T-cell (primary cell): ENCODE results near the gene ALDH16A1. TPM values are rescaled to one million over a fixed set of nuclear protein-coding genes. Genes with fewer than 3 reads are reported as not detected.

ENCODE experiments used
- ATAC-seq, 4 experiments: fragments of 200-7000 bp in 3 of 4; fragments of 150-1000 bp in 1 of 4; cut with Tn5 transposase; replicated peaks in 1 of 4; 1 replicate in 3 of 4; 2 replicates in 1 of 4; pipeline ENCODE4 v1.10.0; 2021; ENCODE audit warnings: moderate library complexity in 3 of 4, mild to moderate bottlenecking in 2 of 4, moderate number of reproducible peaks in 1 of 4
- CTCF ChIA-PET, 2 donors: fragments of 300-600 bp; sonication (Branson Sonifier 250); formaldehyde crosslinking; loops; one replicate each; lab custom pipeline; 2022; ENCODE audit warnings: antibody characterized with exemption in 2 of 2; lab: Charles Lee
- POLR2A ChIA-PET, 2 donors: fragments of 300-600 bp; sonication (Branson Sonifier 250); formaldehyde crosslinking; loops; one replicate each; lab custom pipeline; 2022; ENCODE audit warnings: antibody characterized with exemption in 2 of 2; lab: Charles Lee
- DNase-seq, 35 experiments: peaks; one replicate each; pipeline versions ENCODE4 v3.0.0 to v3.0.0-alpha.2; 2013 to 2023
- H3K27ac ChIP-seq: one replicate; pipeline ENCODE4 v1.5.1; 2013; ENCODE audit warnings: low read length
- H3K27me3 ChIP-seq, 2 experiments: replicated peaks in 1 of 2; 1 replicate in 1 of 2; 2 replicates in 1 of 2; pipeline versions ENCODE4 v1.6.1 to v1.7.0; 2013; ENCODE audit warnings: low read length in 1 of 2, mixed read lengths in 1 of 2; ENCODE audit not compliant: control insufficient read depth in 2 of 2, insufficient read depth in 2 of 2; ENCODE audit errors: extremely low read depth in 1 of 2
- H3K36me3 ChIP-seq, 2 donors: 1 replicate in 1 of 2; 2 replicates in 1 of 2; pipeline versions ENCODE4 v1.6.1 to v1.7.0; 2013; ENCODE audit warnings: low read length in 1 of 2; ENCODE audit not compliant: control insufficient read depth in 2 of 2, insufficient read depth in 1 of 2; ENCODE audit errors: extremely low read depth in 1 of 2
- H3K4me1 ChIP-seq, 2 experiments: 1 replicate in 1 of 2; 2 replicates in 1 of 2; pipeline versions ENCODE4 v1.6.1 to v1.7.0; 2013; ENCODE audit warnings: low read length in 2 of 2, mixed read lengths in 1 of 2; ENCODE audit not compliant: insufficient read depth in 2 of 2, control insufficient read depth in 1 of 2; ENCODE audit errors: extremely low read depth in 1 of 2
- H3K4me3 ChIP-seq, 2 donors: 1 replicate in 1 of 2; 2 replicates in 1 of 2; pipeline versions ENCODE4 v1.5.1 to v1.7.0; 2013; ENCODE audit warnings: mild to moderate bottlenecking in 2 of 2, low read length in 1 of 2, moderate library complexity in 1 of 2; ENCODE audit not compliant: control insufficient read depth in 1 of 2; ENCODE audit errors: extremely low read depth in 1 of 2
- H3K9me3 ChIP-seq: 2 replicates; pipeline ENCODE4 v1.7.0; 2013
- H3K27ac Mint-ChIP-seq, 2 donors: one replicate each; pipeline ENCODE4 v1.8.0; 2020 to 2021; ENCODE audit warnings: mild to moderate bottlenecking in 2 of 2, mixed read lengths in 2 of 2
- H3K27me3 Mint-ChIP-seq, 2 donors: one replicate each; pipeline ENCODE4 v1.8.0; 2021 to 2022; ENCODE audit warnings: mixed read lengths in 2 of 2
- H3K36me3 Mint-ChIP-seq: one replicate; pipeline ENCODE4 v1.8.0; 2021; ENCODE audit warnings: mixed read lengths
- H3K4me1 Mint-ChIP-seq, 3 donors: one replicate each; pipeline ENCODE4 v1.8.0; 2020 to 2022; ENCODE audit warnings: mixed read lengths in 3 of 3, mild to moderate bottlenecking in 1 of 3
- H3K4me3 Mint-ChIP-seq, 3 donors: one replicate each; pipeline ENCODE4 v1.8.0; 2020 to 2022; ENCODE audit warnings: mild to moderate bottlenecking in 3 of 3, mixed read lengths in 3 of 3, moderate library complexity in 3 of 3
- H3K9me3 Mint-ChIP-seq, 3 donors: one replicate each; pipeline ENCODE4 v1.8.0; 2020 to 2022; ENCODE audit warnings: mixed read lengths in 3 of 3
- WGBS: methylation state at CpG from one replicate; pipeline ENCODE4 v1.1.5; 2013; ENCODE audit warnings: missing lambda C conversion rate; ENCODE audit not compliant: insufficient coverage; 5-methylcytosine and 5-hydroxymethylcytosine counted together
- total RNA-seq, 35 experiments: library from RNA in 6 of 35; stranded (reverse) in 6 of 35; fragments of 120-200 nt in 1 of 35; gene quantifications; one replicate each; pipeline versions ENCODE4 v1.2.1 to v1.2.4 and lab custom pipeline; 2013 to 2026

The ALDH16A1 gene
- total RNA-seq, 5 donors from 2014 or later (not counting 1 experiment from before 2014, with no cell fraction given): 32.8 to 57.2 (median 46.3) TPM

GRCh38 chr19:49481020-49481683 is 28.1 kb downstream of the ALDH16A1 start:
- no peak overlapping the region for H3K27ac ChIP-seq
- Mint-ChIP-seq H3K4me3 (peak overlapping the region in 1 of 3 donors; percentile 45), H3K9me3 (no peaks in the 10 kb centered on the region), H3K4me1 (peaks cover 24 to 39% (median 29%) of the 10 kb centered on the region in 3 donors), H3K27ac (peak overlapping the region; percentile 52 to 69), H3K36me3 (peaks cover 20% of the 10 kb centered on the region), H3K27me3 (no peaks in the 10 kb centered on the region)
- peaks cover 6 to 49% of the 10 kb centered on the region in 2 experiments for H3K4me1 ChIP-seq
- CTCF ChIA-PET: no interaction called here
- POLR2A ChIA-PET: interaction anchor here (0.5 to 0.6 kb wide), 3 partner anchors 13 to 37 kb away, joined by 3 to 4 read pairs (median 3); partner anchors contain the start of gene ALDH16A1 (in 1 of the 2)
- peaks cover 2 to 71% of the 10 kb centered on the region in 2 donors for H3K36me3 ChIP-seq
- no peak overlapping the region for H3K4me3 ChIP-seq
- DNase-seq (peak in 1 of 35 experiments; percentile 3), ATAC-seq (no peak)
- no peaks in the 10 kb centered on the region for H3K27me3 ChIP-seq
- H3K9me3 ChIP-seq: no peaks in the 10 kb centered on the region
- WGBS: 89% methylated on average over 4 of the region's 7 CpGs

- WGBS: 90% methylated on average over 7 of the region's 7 CpGs
- Histone ChIP-seq H3K27ac (no peak overlapping the region), H3K4me1 (peaks cover 17 to 52% of the 10 kb centered on the region in 2 experiments), H3K9me3 (no peaks in the 10 kb centered on the region), H3K4me3 (no peak overlapping the region), H3K27me3 (no peaks in the 10 kb centered on the region), H3K36me3 (peaks cover 22 to 64% of the 10 kb centered on the region in 2 donors)
- H3K36me3 Mint-ChIP-seq: peaks cover 49% of the 10 kb centered on the region
- ChIA-PET CTCF (no interaction called here), POLR2A (interaction anchor here in 1 of 2 donors (0.6 kb wide), 1 partner anchor 33 kb away, joined by 4 read pairs; no protein-coding TSS in a partner anchor)
- peak in 1 of 35 experiments; percentile 7 for DNase-seq
- no peaks in the 10 kb centered on the region for H3K27me3 Mint-ChIP-seq
- H3K4me3 Mint-ChIP-seq: peak overlapping the region in 1 of 3 donors; percentile 50
- H3K27ac Mint-ChIP-seq: peak overlapping the region; percentile 69 to 74
- no peak for ATAC-seq
- H3K9me3 Mint-ChIP-seq: no peaks in the 10 kb centered on the region
- H3K4me1 Mint-ChIP-seq: peaks cover 34 to 60% (median 58%) of the 10 kb centered on the region in 3 donors
Measured at GRCh38 chr19:49486232-49486631, 33.2 kb downstream of the ALDH16A1 start.

- WGBS: 35% methylated on average over 12 of the region's 23 CpGs
- Histone ChIP-seq H3K27ac (peak overlapping the region; percentile 85), H3K36me3 (peaks cover 23 to 68% of the 10 kb centered on the region in 2 donors), H3K9me3 (no peaks in the 10 kb centered on the region), H3K27me3 (no peaks in the 10 kb centered on the region), H3K4me1 (peaks cover 17 to 56% of the 10 kb centered on the region in 2 experiments), H3K4me3 (peak overlapping the region in 1 of 2 donors; percentile 19)
- Mint-ChIP-seq H3K4me1 (peaks cover 36 to 59% (median 59%) of the 10 kb centered on the region in 3 donors), H3K4me3 (peak overlapping the region; percentile 99), H3K9me3 (no peaks in the 10 kb centered on the region), H3K36me3 (peaks cover 53% of the 10 kb centered on the region), H3K27ac (peak overlapping the region; percentile 94 to 96), H3K27me3 (no peaks in the 10 kb centered on the region)
- ATAC-seq (no peak), DNase-seq (no peak)
- POLR2A ChIA-PET: interaction anchor here in 1 of 2 donors (0.6 kb wide), 1 partner anchor 33 kb away, joined by 4 read pairs; no protein-coding TSS in a partner anchor
- CTCF ChIA-PET: interaction anchor here in 1 of 2 donors (0.5 kb wide), 1 partner anchor 254 kb away, joined by 6 read pairs; no protein-coding TSS in a partner anchor
Measured at GRCh38 chr19:49486710-49487276, 33.8 kb downstream of the ALDH16A1 start.

- Mint-ChIP-seq H3K4me1 (peaks cover 38 to 66% (median 62%) of the 10 kb centered on the region in 3 donors), H3K27me3 (no peaks in the 10 kb centered on the region), H3K4me3 (peak within 1 kb of the TSS; percentile 99), H3K36me3 (peaks cover 58% of the 10 kb centered on the region), H3K9me3 (no peaks in the 10 kb centered on the region), H3K27ac (peak within 1 kb of the TSS; percentile 94 to 96)
- under 1% methylated on average over 52 of the region's 57 CpGs for WGBS
- ChIA-PET CTCF (interaction anchor here in 1 of 2 donors (0.5 kb wide), 1 partner anchor 253 kb away, joined by 6 read pairs; no protein-coding TSS in a partner anchor), POLR2A (interaction anchor here in 1 of 2 donors (0.9 kb wide), 2 partner anchors 15 to 35 kb away, joined by 3 to 4 read pairs; partner anchors contain the start of gene PIH1D1)
- ATAC-seq: peak; percentile 85 to 92 (median 90)
- H3K4me3 ChIP-seq: peak within 1 kb of the TSS; percentile 89 to 99
- H3K27me3 ChIP-seq: no peaks in the 10 kb centered on the region
- peaks cover 22 to 72% of the 10 kb centered on the region in 2 donors for H3K36me3 ChIP-seq
- DNase-seq: peak; percentile 94 to 100 (median 98)
- H3K4me1 ChIP-seq: peaks cover 17 to 56% of the 10 kb centered on the region in 2 experiments
- peak within 1 kb of the TSS; percentile 85 for H3K27ac ChIP-seq
- no peaks in the 10 kb centered on the region for H3K9me3 ChIP-seq
Measured at GRCh38 chr19:49487277-49488045, 34.4 kb downstream of the ALDH16A1 start, which contains the start of gene RPL13A. TSS of gene RPL13A (plus strand) at chr19:49487608. CDS start at chr19:49487630, 22 bp downstream.

- no peaks in the 10 kb centered on the region for H3K27me3 Mint-ChIP-seq
- POLR2A ChIA-PET: interaction anchor here in 1 of 2 donors (0.9 kb wide), 2 partner anchors 16 to 36 kb away, joined by 3 to 4 read pairs; partner anchors contain the start of gene PIH1D1
- H3K9me3 Mint-ChIP-seq: no peaks in the 10 kb centered on the region
- H3K27ac Mint-ChIP-seq: peak overlapping the region; percentile 94 to 96
- Histone ChIP-seq H3K4me3 (peak overlapping the region; percentile 89 to 99), H3K4me1 (peaks cover 17 to 55% of the 10 kb centered on the region in 2 experiments), H3K27me3 (no peaks in the 10 kb centered on the region), H3K27ac (peak overlapping the region; percentile 85), H3K9me3 (no peaks in the 10 kb centered on the region), H3K36me3 (peaks cover 21 to 71% of the 10 kb centered on the region in 2 donors)
- peaks cover 45 to 73% (median 68%) of the 10 kb centered on the region in 3 donors for H3K4me1 Mint-ChIP-seq
- peak overlapping the region; percentile 99 for H3K4me3 Mint-ChIP-seq
- peak in 1 of 35 experiments; percentile 33 for DNase-seq
- WGBS: under 1% methylated on average over 23 of the region's 26 CpGs
- no peak for ATAC-seq
- peaks cover 65% of the 10 kb centered on the region for H3K36me3 Mint-ChIP-seq
- CTCF ChIA-PET: interaction anchor here in 1 of 2 donors (0.6 kb wide), 1 partner anchor 10 kb away, joined by 3 read pairs; no protein-coding TSS in a partner anchor
Measured at GRCh38 chr19:49488046-49488862, 35.2 kb downstream of the ALDH16A1 start.
